GM23338 (cell line): ENCODE measurements around the gene MAGOH. TPM values are rescaled to one million over a fixed set of nuclear protein-coding genes. Genes with fewer than 3 reads are reported as not detected.

Source experiments
- ATAC-seq: fragments of 200-7000 bp; cut with Tn5 transposase; 3 replicates; pipeline ENCODE4 v1.9.1; 2020
- DNase-seq: peaks from one replicate; pipeline ENCODE4 v3.0.0-alpha.2; 2015; ENCODE audit warnings: low spot score
- H2AFZ ChIP-seq: fragments of 200-600 bp; sonication (generic); 2 replicates; pipeline ENCODE4 v1.8.0; 2016; ENCODE audit warnings: antibody characterized with exemption, mild to moderate bottlenecking, moderate library complexity
- H3F3A ChIP-seq: fragments of 200-600 bp; sonication (generic); replicated peaks from 2 replicates; pipeline ENCODE4 v1.8.0; 2017; ENCODE audit warnings: antibody characterized with exemption, mixed run types, low read depth
- H3K27ac ChIP-seq: fragments of 200-600 bp; sonication (generic); 2 replicates; pipeline ENCODE4 v1.6.1; 2016; ENCODE audit warnings: low read depth
- H3K27me3 ChIP-seq: fragments of 200-600 bp; sonication (generic); 2 replicates; pipeline ENCODE4 v1.8.0; 2016; ENCODE audit warnings: mild to moderate bottlenecking, mixed run types, moderate library complexity; ENCODE audit not compliant: insufficient read depth
- H3K36me3 ChIP-seq: fragments of 200-600 bp; sonication (generic); 2 replicates; pipeline ENCODE4 v1.8.0; 2016; ENCODE audit warnings: mild to moderate bottlenecking; ENCODE audit not compliant: insufficient read depth
- H3K4me1 ChIP-seq: fragments of 200-600 bp; sonication (generic); 2 replicates; pipeline ENCODE4 v1.8.0; 2016; ENCODE audit warnings: mild to moderate bottlenecking, moderate library complexity; ENCODE audit not compliant: insufficient read depth
- H3K4me2 ChIP-seq: fragments of 200-600 bp; sonication (generic); 2 replicates; pipeline ENCODE4 v1.7.1; 2017; ENCODE audit warnings: mixed run types
- H3K4me3 ChIP-seq: fragments of 200-600 bp; sonication (generic); 2 replicates; pipeline ENCODE4 v1.6.1; 2016; ENCODE audit warnings: mixed run types
- H3K79me2 ChIP-seq: fragments of 200-600 bp; sonication (generic); replicated peaks from 2 replicates; pipeline ENCODE4 v1.8.0; 2017; ENCODE audit warnings: mild to moderate bottlenecking; ENCODE audit not compliant: insufficient read depth
- H3K9me2 ChIP-seq: fragments of 200-600 bp; sonication (generic); 2 replicates; pipeline ENCODE4 v1.8.0; 2017; ENCODE audit not compliant: insufficient read depth
- H4K20me1 ChIP-seq: fragments of 200-600 bp; sonication (generic); replicated peaks from 2 replicates; pipeline ENCODE4 v1.8.0; 2017; ENCODE audit warnings: mild to moderate bottlenecking; ENCODE audit not compliant: insufficient read depth
- H3K27ac Mint-ChIP-seq: 2 replicates; pipeline ENCODE4 v1.8.0; 2020; ENCODE audit warnings: inconsistent platforms, mild to moderate bottlenecking, moderate library complexity, mixed read lengths
- H3K27me3 Mint-ChIP-seq: 3 replicates; pipeline ENCODE4 v1.8.0; 2022; ENCODE audit warnings: low read depth, mild to moderate bottlenecking, moderate library complexity, mixed read lengths, inconsistent platforms; ENCODE audit not compliant: insufficient read depth, poor library complexity
- H3K36me3 Mint-ChIP-seq: 3 replicates; pipeline ENCODE4 v1.8.0; 2021; ENCODE audit warnings: low read depth, mild to moderate bottlenecking, inconsistent platforms, moderate library complexity, mixed read lengths
- H3K4me1 Mint-ChIP-seq: 3 replicates; pipeline ENCODE4 v1.8.0; 2020; ENCODE audit warnings: mild to moderate bottlenecking, inconsistent platforms, mixed read lengths
- H3K4me3 Mint-ChIP-seq: 3 replicates; pipeline ENCODE4 v1.8.0; 2021; ENCODE audit warnings: moderate library complexity, mild to moderate bottlenecking, inconsistent platforms, mixed read lengths
- H3K9me3 Mint-ChIP-seq: 3 replicates; pipeline ENCODE4 v1.8.0; 2020; ENCODE audit warnings: moderate library complexity, mild to moderate bottlenecking, inconsistent platforms, mixed read lengths
- CREB1 ChIP-seq: fragments of 250-450 bp; sonication (Bioruptor Pico); IDR thresholded peaks from 2 replicates; pipeline ENCODE4 v1.5.0; 2020; ENCODE audit warnings: low read depth, mild to moderate bottlenecking, moderate library complexity
- CTCF ChIP-seq, 2 experiments: fragments of 200-600 bp in 1 of 2; sonication (generic) in 1 of 2; conservative IDR thresholded peaks; 2 replicates each; pipeline versions ENCODE4 v1.5.1 to v1.6.1; 2016 to 2017; ENCODE audit warnings: antibody characterized with exemption in 2 of 2, low read depth in 2 of 2, mild to moderate bottlenecking in 2 of 2, moderate library complexity in 1 of 2
- ETS1 ChIP-seq: IDR thresholded peaks from 2 replicates; pipeline ENCODE4 v1.6.1; 2016; ENCODE audit warnings: antibody characterized with exemption
- EZH2 ChIP-seq: fragments of 200-600 bp; sonication (generic); IDR thresholded peaks from one replicate; pipeline ENCODE4 v1.8.0; 2017; ENCODE audit warnings: antibody characterized with exemption, mild to moderate bottlenecking, low read depth; ENCODE audit not compliant: unreplicated experiment
- EZH2phosphoT487 ChIP-seq: fragments of 200-600 bp; sonication (generic); IDR thresholded peaks from one replicate; pipeline ENCODE4 v1.8.1; 2018; ENCODE audit warnings: antibody characterized with exemption; ENCODE audit not compliant: unreplicated experiment
- JUNB ChIP-seq: IDR thresholded peaks from one replicate; pipeline ENCODE4 v1.6.1; 2016; ENCODE audit warnings: antibody characterized with exemption; ENCODE audit not compliant: unreplicated experiment
- NANOG ChIP-seq: IDR thresholded peaks from 2 replicates; pipeline ENCODE4 v1.6.1; 2016; ENCODE audit warnings: antibody characterized with exemption, borderline replicate concordance
- POLR2AphosphoS5 ChIP-seq: IDR thresholded peaks from 2 replicates; pipeline ENCODE4 v1.6.1; 2016; ENCODE audit warnings: antibody characterized with exemption, low read depth
- REST ChIP-seq: IDR thresholded peaks from one replicate; pipeline ENCODE4 v1.6.1; 2018; ENCODE audit warnings: antibody characterized with exemption; ENCODE audit not compliant: unreplicated experiment
- STAT1 ChIP-seq: IDR thresholded peaks from one replicate; pipeline ENCODE4 v1.6.1; 2016; ENCODE audit warnings: antibody characterized with exemption; ENCODE audit not compliant: unreplicated experiment
- ZNF114 ChIP-seq: fragments of 250-450 bp; sonication (Bioruptor Pico); IDR thresholded peaks from 2 replicates; pipeline ENCODE4 v1.5.0; 2020; ENCODE audit warnings: mild to moderate bottlenecking, moderate library complexity
- ZNF331 ChIP-seq: fragments of 250-450 bp; sonication (Bioruptor Pico); IDR thresholded peaks from 2 replicates; pipeline ENCODE4 v1.5.0; 2020; ENCODE audit warnings: low read depth, mild to moderate bottlenecking, moderate library complexity
- ZNF462 ChIP-seq: fragments of 250-450 bp; sonication (Bioruptor Pico); IDR thresholded peaks from 2 replicates; pipeline ENCODE4 v1.5.0; 2020; ENCODE audit warnings: mild to moderate bottlenecking, moderate library complexity
- polyA plus RNA-seq: library from polyadenylated mRNA; unstranded; fragments of >200 nt; fragmentation: Nextera tagmentation; extraction: Ambion mirVana; gene quantifications from 2 replicates; pipeline ENCODE4 v1.2.1, GENCODE V29; 2016
- total RNA-seq: library from RNA; depleted of rRNA; stranded (reverse); fragments of >200 nt; shearing (Covaris generic); gene quantifications from 2 replicates; pipeline ENCODE4 v1.2.3, GENCODE V29; 2014

Gene MAGOH
- total and polyA plus RNA-seq, 2 experiments from 2014 or later: 79.3 to 185 TPM

GRCh38 chr1:53244141-53244540 is 5.8 kb upstream of the MAGOH start:
- TF ChIP-seq REST: no peak
- TF ChIP-seq ETS1: no peak
- TF ChIP-seq CREB1: no peak
- TF ChIP-seq ZNF114 (CRISPR knock-in tag): no peak
- TF ChIP-seq EZH2phosphoT487: no peak
- TF ChIP-seq CTCF (conservative IDR thresholded peaks at IDR 0.05; ENCODE audit: low read depth in 2 of 2): no peak
- no peak for TF ChIP-seq ZNF462 (CRISPR knock-in tag)
- no peak for TF ChIP-seq NANOG
- TF ChIP-seq JUNB: no peak
- TF ChIP-seq EZH2: no peak
- no peak for TF ChIP-seq ZNF331
- no peak for TF ChIP-seq POLR2AphosphoS5
- no peak for TF ChIP-seq STAT1
- H3K79me2 ChIP-seq: no peaks in the 10 kb centered on the region
- peaks cover 36% of the 10 kb centered on the region for H3K36me3 Mint-ChIP-seq

More at GRCh38 chr1:53244141-53244540, 5.8 kb upstream of the MAGOH start:
- no peaks in the 10 kb centered on the region for H3K9me3 Mint-ChIP-seq
- Histone ChIP-seq H3K36me3 (peaks cover 32% of the 10 kb centered on the region), H3K4me1 (peaks cover under 1% of the 10 kb centered on the region), H3K4me3 (no peak overlapping the region), H3K4me2 (no peak overlapping the region), H3F3A (peaks cover 18% of the 10 kb centered on the region; the same call in 1 of the 2 replicates), H3K27me3 (no peaks in the 10 kb centered on the region), H4K20me1 (peaks cover 9% of the 10 kb centered on the region; the same call in 1 of the 2 replicates), H3K9me2 (no peaks in the 10 kb centered on the region), H2AFZ (no peak overlapping the region), H3K27ac (no peak overlapping the region)
- H3K4me1 Mint-ChIP-seq: peaks cover under 1% of the 10 kb centered on the region; the same call in 1 of the 3 replicates
- H3K27me3 Mint-ChIP-seq: no peaks in the 10 kb centered on the region
- H3K4me3 Mint-ChIP-seq: no peak overlapping the region
- DNase-seq (no peak), ATAC-seq (no peak)
- no peak overlapping the region for H3K27ac Mint-ChIP-seq
